Progenitor cell of endocrine pancreas (in vitro differentiated cells): ENCODE measurements around the gene KCNQ5. TPM values are rescaled to one million over a fixed set of nuclear protein-coding genes. Genes with fewer than 3 reads are reported as not detected.

Experiments
- DNase-seq: peaks from one replicate; pipeline ENCODE4 v3.0.0; 2021; ENCODE audit warnings: low spot score; ENCODE audit not compliant: unreplicated experiment
- H3K27ac Mint-ChIP-seq: 2 replicates; pipeline ENCODE4 v1.8.0; 2021; ENCODE audit warnings: mild to moderate bottlenecking, moderate library complexity, mixed read lengths
- H3K27me3 Mint-ChIP-seq: 2 replicates; pipeline ENCODE4 v1.8.0; 2021; ENCODE audit warnings: mixed read lengths
- H3K36me3 Mint-ChIP-seq: 2 replicates; pipeline ENCODE4 v1.8.0; 2022; ENCODE audit warnings: mixed read lengths; ENCODE audit not compliant: insufficient read depth
- H3K4me1 Mint-ChIP-seq: 2 replicates; pipeline ENCODE4 v1.8.0; 2021; ENCODE audit warnings: low read depth, mixed read lengths
- H3K4me3 Mint-ChIP-seq: 2 replicates; pipeline ENCODE4 v1.8.0; 2021; ENCODE audit warnings: low read depth, mild to moderate bottlenecking, moderate library complexity, mixed read lengths
- H3K9me3 Mint-ChIP-seq: 2 replicates; pipeline ENCODE4 v1.8.0; 2021; ENCODE audit warnings: low read depth, mixed read lengths
- CTCF ChIP-seq: fragments of 200-600 bp; sonication (generic); IDR thresholded peaks from one replicate; pipeline ENCODE4 v1.5.0; 2021; ENCODE audit warnings: antibody characterized with exemption, mild to moderate bottlenecking; ENCODE audit not compliant: unreplicated experiment
- total RNA-seq: library from RNA; stranded (reverse); gene quantifications from 2 replicates; pipeline ENCODE4 v1.2.1, GENCODE V29; 2021

KCNQ5 gene
- total RNA-seq, 1 donor from 2014 or later = 1.0 TPM

GRCh38 chr6:72925136-72925535 lies 303.3 kb downstream of the KCNQ5 start:
- Mint-ChIP-seq H3K27ac (no peak overlapping the region), H3K4me3 (no peak overlapping the region), H3K4me1 (peaks cover 3% of the 10 kb centered on the region), H3K9me3 (no peaks in the 10 kb centered on the region), H3K36me3 (no peaks in the 10 kb centered on the region), H3K27me3 (no peaks in the 10 kb centered on the region)
- DNase-seq = no peak
- no peak for TF ChIP-seq CTCF

- no peak for DNase-seq
- no peaks in the 10 kb centered on the region for H3K36me3 Mint-ChIP-seq
- no peak for TF ChIP-seq CTCF
- no peak overlapping the region for H3K4me3 Mint-ChIP-seq
- H3K27me3 Mint-ChIP-seq = peaks cover 3% of the 10 kb centered on the region
- H3K4me1 Mint-ChIP-seq = peaks cover 4% of the 10 kb centered on the region
- no peak overlapping the region for H3K27ac Mint-ChIP-seq
- no peaks in the 10 kb centered on the region for H3K9me3 Mint-ChIP-seq
Measured at GRCh38 chr6:72930556-72931132, 308.8 kb downstream of the KCNQ5 start.

- Mint-ChIP-seq H3K9me3 (no peaks in the 10 kb centered on the region), H3K4me3 (no peak overlapping the region), H3K36me3 (no peaks in the 10 kb centered on the region), H3K27me3 (peaks cover 6% of the 10 kb centered on the region), H3K4me1 (peaks cover 3% of the 10 kb centered on the region), H3K27ac (no peak overlapping the region)
- no peak for TF ChIP-seq CTCF
- no peak for DNase-seq
Measured at GRCh38 chr6:72931325-72931887, 309.5 kb downstream of the KCNQ5 start.

- TF ChIP-seq CTCF = no peak
- no peak overlapping the region for H3K4me3 Mint-ChIP-seq
- no peak overlapping the region for H3K27ac Mint-ChIP-seq
- peaks cover 6% of the 10 kb centered on the region for H3K27me3 Mint-ChIP-seq
- no peaks in the 10 kb centered on the region for H3K9me3 Mint-ChIP-seq
- no peaks in the 10 kb centered on the region for H3K36me3 Mint-ChIP-seq
- no peak for DNase-seq
- peaks cover 3% of the 10 kb centered on the region for H3K4me1 Mint-ChIP-seq
Measured at GRCh38 chr6:72933233-72933632, 311.4 kb downstream of the KCNQ5 start.

GRCh38 chr6:72936766-72937559 lies 315.1 kb downstream of the KCNQ5 start:
- Mint-ChIP-seq H3K4me1 (peaks cover 8% of the 10 kb centered on the region), H3K36me3 (no peaks in the 10 kb centered on the region), H3K4me3 (no peak overlapping the region), H3K27me3 (peaks cover 6% of the 10 kb centered on the region), H3K9me3 (no peaks in the 10 kb centered on the region), H3K27ac (no peak overlapping the region)
- no peak for DNase-seq
- TF ChIP-seq CTCF = no peak
